HepG2 (cell line): Measurements from ENCODE around the gene TMEM256. TPM values are rescaled to one million over a fixed set of nuclear protein-coding genes. Genes with fewer than 3 reads are reported as not detected.

Source experiments
- FOXA1 ChIP-seq, 2 experiments: fragments of 450-650 bp in 1 of 2; sonication (generic) in 1 of 2; formaldehyde crosslinking in 1 of 2; IDR thresholded peaks; 2 replicates each; pipeline versions ENCODE4 v1.4.0 to v1.6.1; 2016 to 2020; ENCODE audit warnings: missing genetic modification reagents in 1 of 2
- HNRNPLL ChIP-seq: fragments of 200-400 bp; formaldehyde crosslinking; IDR thresholded peaks from 2 replicates; pipeline ENCODE4 v1.6.1; 2017; ENCODE audit warnings: mild to moderate bottlenecking, low read depth, low read length; ENCODE audit not compliant: poor library complexity, severe bottlenecking
- KDM5B ChIP-seq: sonication (generic); formaldehyde crosslinking; IDR thresholded peaks from 2 replicates; pipeline ENCODE4 v1.4.0; 2020; ENCODE audit warnings: missing genetic modification reagents, mild to moderate bottlenecking, borderline replicate concordance
- KIAA2018 ChIP-seq: sonication (generic); formaldehyde crosslinking; IDR thresholded peaks from 2 replicates; pipeline ENCODE4 v1.5.0; 2020; ENCODE audit warnings: mild to moderate bottlenecking, missing genetic modification reagents, borderline replicate concordance
- MYPOP ChIP-seq: sonication (generic); formaldehyde crosslinking; IDR thresholded peaks from 2 replicates; pipeline ENCODE4 v1.8.1; 2023; ENCODE audit warnings: mild to moderate bottlenecking, moderate library complexity, missing genetic modification reagents
- PATZ1 ChIP-seq: sonication (generic); formaldehyde crosslinking; IDR thresholded peaks from 2 replicates; pipeline ENCODE4 v1.4.0; 2020; ENCODE audit warnings: missing genetic modification reagents
- TFAP4 ChIP-seq: sonication (generic); IDR thresholded peaks from 2 replicates; pipeline ENCODE4 v1.6.1; 2016; ENCODE audit warnings: low read depth, borderline replicate concordance
- TGIF2 ChIP-seq: IDR thresholded peaks from 2 replicates; pipeline ENCODE4 v1.6.1; 2016; ENCODE audit warnings: control low read depth, missing compliant biosample characterization
- TSC22D2 ChIP-seq: sonication (generic); formaldehyde crosslinking; IDR thresholded peaks from 2 replicates; pipeline ENCODE4 v1.5.1; 2020; ENCODE audit warnings: missing genetic modification reagents, mild to moderate bottlenecking, borderline replicate concordance
- ZMAT3 ChIP-seq: sonication (generic); formaldehyde crosslinking; conservative IDR thresholded peaks from 2 replicates; pipeline ENCODE4 v1.7.0; 2021; ENCODE audit warnings: missing genetic modification reagents
- ZNF18 ChIP-seq: sonication (generic); formaldehyde crosslinking; IDR thresholded peaks from 2 replicates; pipeline ENCODE4 v1.8.0; 2022; ENCODE audit warnings: mild to moderate bottlenecking, missing genetic modification reagents; ENCODE audit not compliant: insufficient replicate concordance
- ZNF563 ChIP-seq: sonication (generic); formaldehyde crosslinking; IDR thresholded peaks from 2 replicates; pipeline ENCODE4 v1.8.0; 2022; ENCODE audit warnings: mild to moderate bottlenecking, moderate library complexity, missing genetic modification reagents
- polyA plus RNA-seq, 8 experiments: library from polyadenylated mRNA; depleted of rRNA in 3 of 8; stranded (reverse) in 7 of 8; unstranded in 1 of 8; fragments of >200 nt; fragmentation: Illumina TruSeq in 4 of 8; extraction: Trizol in 4 of 8; gene quantifications; 2 replicates each; pipeline versions ENCODE4 v1.2.1 to v1.2.3, GENCODE V29; 2011 to 2016; ENCODE audit warnings: low read depth in 4 of 8, missing spikeins in 1 of 8, mixed read lengths in 1 of 8; ENCODE audit not compliant: insufficient read depth in 1 of 8
- total RNA-seq, 5 experiments: library from RNA; depleted of rRNA; stranded (reverse); fragments of >200 nt; fragmentation: Illumina TruSeq; extraction: Trizol; gene quantifications; 2 replicates each; pipeline ENCODE4 v1.2.3, GENCODE V29; 2016; ENCODE audit warnings: low read depth in 1 of 5

Gene TMEM256
- total and polyA plus RNA-seq, 2 of the 13 experiments (the other 11 are each of a cell fraction or from before 2014, with no cell fraction given) = 231 to 252 TPM

GRCh38 chr17:7435676-7436555 lies 32.0 kb upstream of the TMEM256 start (continued):
- TF ChIP-seq HNRNPLL (peak; percentile 95), KIAA2018 (CRISPR knock-in tag) (no peak), MYPOP (peak; percentile 63), KDM5B (CRISPR knock-in tag) (peak; percentile 27; the same call in 1 of the 2 replicates), ZNF18 (CRISPR knock-in tag) (peak; percentile 73), TSC22D2 (no peak), PATZ1 (CRISPR knock-in tag) (peak; percentile 68; the same call in 1 of the 2 replicates), ZMAT3 (CRISPR knock-in tag) (0 out of 2 replicates have a peak, but pooled peaks have one; percentile 52), TFAP4 (peak; percentile 61; the same call in 1 of the 2 replicates), ZNF563 (CRISPR knock-in tag) (0 out of 2 replicates have a peak, but pooled peaks have one; percentile 33), FOXA1 (IDR thresholded peaks at IDR 0.05) (no peak), FOXA1 (CRISPR knock-in tag; IDR thresholded peaks at IDR 0.05) (no peak), TGIF2 (CRISPR knock-in tag) (peak; percentile 16; the same call in 1 of the 2 replicates)
